ENCODE data around the gene DIDO1. TPM values are rescaled to one million over a fixed set of nuclear protein-coding genes. Genes with fewer than 3 reads are reported as not detected.

DIDO1 gene
- total RNA-seq, 1 donor from 2014 or later: 57.9 TPM

GRCh38 chr20:62959998-62960436 is 33.7 kb upstream of the DIDO1 start:
- H3K27me3 Mint-ChIP-seq (ENCODE audit: low read depth): no peaks in the 10 kb centered on the region
- no peak overlapping the region for H3K4me3 Mint-ChIP-seq (ENCODE audit: low read depth)
- no peak for DNase-seq (ENCODE audit: low spot score)
- intact Hi-C loops (cut with micrococcal nuclease): no loop called here
- no peak overlapping the region for H3K27ac Mint-ChIP-seq
- no peaks in the 10 kb centered on the region for H3K36me3 Mint-ChIP-seq (ENCODE audit: low read depth)
- H3K4me1 Mint-ChIP-seq (ENCODE audit: low read depth): no peaks in the 10 kb centered on the region
- no peaks in the 10 kb centered on the region for H3K9me3 Mint-ChIP-seq

GRCh38 chr20:62959101-62959971 is 33.0 kb upstream of the DIDO1 start:
- Mint-ChIP-seq H3K27me3 (ENCODE audit: low read depth) (no peaks in the 10 kb centered on the region), H3K27ac (no peak overlapping the region), H3K36me3 (ENCODE audit: low read depth) (no peaks in the 10 kb centered on the region), H3K9me3 (no peaks in the 10 kb centered on the region), H3K4me3 (ENCODE audit: low read depth) (no peak overlapping the region), H3K4me1 (ENCODE audit: low read depth) (no peaks in the 10 kb centered on the region)
- intact Hi-C loops (cut with micrococcal nuclease): no loop called here
- no peak for DNase-seq (ENCODE audit: low spot score)

GRCh38 chr20:62958388-62959100 is 32.2 kb upstream of the DIDO1 start:
- Mint-ChIP-seq H3K27me3 (ENCODE audit: low read depth) (no peaks in the 10 kb centered on the region), H3K4me1 (ENCODE audit: low read depth) (peaks cover 5% of the 10 kb centered on the region), H3K4me3 (ENCODE audit: low read depth) (no peak overlapping the region), H3K27ac (no peak overlapping the region), H3K9me3 (no peaks in the 10 kb centered on the region), H3K36me3 (ENCODE audit: low read depth) (no peaks in the 10 kb centered on the region)
- intact Hi-C loops (cut with micrococcal nuclease): no loop called here
- no peak for DNase-seq (ENCODE audit: low spot score)

- H3K36me3 Mint-ChIP-seq (ENCODE audit: low read depth): no peaks in the 10 kb centered on the region
- H3K27me3 Mint-ChIP-seq (ENCODE audit: low read depth): no peaks in the 10 kb centered on the region
- intact Hi-C loops (cut with micrococcal nuclease): no loop called here
- H3K4me3 Mint-ChIP-seq (ENCODE audit: low read depth): no peak overlapping the region
- no peak for DNase-seq (ENCODE audit: low spot score)
- H3K9me3 Mint-ChIP-seq: no peaks in the 10 kb centered on the region
- H3K4me1 Mint-ChIP-seq (ENCODE audit: low read depth): peaks cover 5% of the 10 kb centered on the region
- H3K27ac Mint-ChIP-seq: no peak overlapping the region
Observed at GRCh38 chr20:62957136-62958117, 31.1 kb upstream of the DIDO1 start.

- Mint-ChIP-seq H3K27me3 (ENCODE audit: low read depth) (no peaks in the 10 kb centered on the region), H3K4me3 (ENCODE audit: low read depth) (no peak overlapping the region), H3K4me1 (ENCODE audit: low read depth) (peaks cover 8% of the 10 kb centered on the region), H3K27ac (no peak overlapping the region), H3K9me3 (no peaks in the 10 kb centered on the region), H3K36me3 (ENCODE audit: low read depth) (no peaks in the 10 kb centered on the region)
- intact Hi-C loops (cut with micrococcal nuclease): no loop called here
- DNase-seq (ENCODE audit: low spot score): no peak
Observed at GRCh38 chr20:62956387-62957135, 30.3 kb upstream of the DIDO1 start.

GRCh38 chr20:62955519-62956386 is 29.4 kb upstream of the DIDO1 start:
- DNase-seq (ENCODE audit: low spot score): no peak
- no peaks in the 10 kb centered on the region for H3K27me3 Mint-ChIP-seq (ENCODE audit: low read depth)
- H3K4me3 Mint-ChIP-seq (ENCODE audit: low read depth): no peak overlapping the region
- peaks cover 11% of the 10 kb centered on the region for H3K4me1 Mint-ChIP-seq (ENCODE audit: low read depth)
- peaks cover 7% of the 10 kb centered on the region for H3K36me3 Mint-ChIP-seq (ENCODE audit: low read depth)
- no peaks in the 10 kb centered on the region for H3K9me3 Mint-ChIP-seq
- H3K27ac Mint-ChIP-seq: no peak overlapping the region
- intact Hi-C loops (cut with micrococcal nuclease): loop anchor here (2.0 kb wide), 1 partner anchor 17 kb away; the partner anchor contains the start of gene GID8

GRCh38 chr20:62953839-62954703 is 27.8 kb upstream of the DIDO1 start:
- H3K4me3 Mint-ChIP-seq (ENCODE audit: low read depth): peak overlapping the region; percentile 74
- peaks cover 24% of the 10 kb centered on the region for H3K36me3 Mint-ChIP-seq (ENCODE audit: low read depth)
- H3K9me3 Mint-ChIP-seq: peaks cover 2% of the 10 kb centered on the region
- intact Hi-C loops (cut with micrococcal nuclease): loop anchor here (2.0 kb wide), 2 partner anchors 15 to 53 kb away; partner anchors contain the start of gene GID8
- no peaks in the 10 kb centered on the region for H3K27me3 Mint-ChIP-seq (ENCODE audit: low read depth)
- H3K27ac Mint-ChIP-seq: peak overlapping the region; percentile 87
- peaks cover 13% of the 10 kb centered on the region for H3K4me1 Mint-ChIP-seq (ENCODE audit: low read depth)
- peak; percentile 65 for DNase-seq (ENCODE audit: low spot score)

GRCh38 chr20:62952968-62953838 is 26.9 kb upstream of the DIDO1 start:
- H3K9me3 Mint-ChIP-seq: peaks cover 6% of the 10 kb centered on the region
- no peak for DNase-seq (ENCODE audit: low spot score)
- intact Hi-C loops (cut with micrococcal nuclease): loop anchor here (2.0 kb wide), 1 partner anchor 52 kb away; no protein-coding TSS in a partner anchor
- H3K4me1 Mint-ChIP-seq (ENCODE audit: low read depth): peaks cover 13% of the 10 kb centered on the region
- H3K36me3 Mint-ChIP-seq (ENCODE audit: low read depth): peaks cover 33% of the 10 kb centered on the region
- peak overlapping the region; percentile 87 for H3K27ac Mint-ChIP-seq
- peak overlapping the region; percentile 74 for H3K4me3 Mint-ChIP-seq (ENCODE audit: low read depth)
- no peaks in the 10 kb centered on the region for H3K27me3 Mint-ChIP-seq (ENCODE audit: low read depth)

GRCh38 chr20:62952373-62952967 is 26.2 kb upstream of the DIDO1 start, which contains the start of gene SLC17A9:
Gene SLC17A9 (plus strand): TSS chr20:62952709. CDS start chr20:62952831, 122 bp downstream.
- peaks cover 40% of the 10 kb centered on the region for H3K36me3 Mint-ChIP-seq (ENCODE audit: low read depth)
- DNase-seq (ENCODE audit: low spot score): peak; percentile 41
- H3K27ac Mint-ChIP-seq: peak within 1 kb of the TSS; percentile 87
- peak within 1 kb of the TSS; percentile 76 for H3K4me3 Mint-ChIP-seq (ENCODE audit: low read depth)
- H3K4me1 Mint-ChIP-seq (ENCODE audit: low read depth): peaks cover 13% of the 10 kb centered on the region
- intact Hi-C loops (cut with micrococcal nuclease): loop anchor here (2.0 kb wide), 1 partner anchor 52 kb away; no protein-coding TSS in a partner anchor
- no peaks in the 10 kb centered on the region for H3K27me3 Mint-ChIP-seq (ENCODE audit: low read depth)
- peaks cover 6% of the 10 kb centered on the region for H3K9me3 Mint-ChIP-seq
